Measurements from ENCODE around the gene SAP30L.

DNA sequence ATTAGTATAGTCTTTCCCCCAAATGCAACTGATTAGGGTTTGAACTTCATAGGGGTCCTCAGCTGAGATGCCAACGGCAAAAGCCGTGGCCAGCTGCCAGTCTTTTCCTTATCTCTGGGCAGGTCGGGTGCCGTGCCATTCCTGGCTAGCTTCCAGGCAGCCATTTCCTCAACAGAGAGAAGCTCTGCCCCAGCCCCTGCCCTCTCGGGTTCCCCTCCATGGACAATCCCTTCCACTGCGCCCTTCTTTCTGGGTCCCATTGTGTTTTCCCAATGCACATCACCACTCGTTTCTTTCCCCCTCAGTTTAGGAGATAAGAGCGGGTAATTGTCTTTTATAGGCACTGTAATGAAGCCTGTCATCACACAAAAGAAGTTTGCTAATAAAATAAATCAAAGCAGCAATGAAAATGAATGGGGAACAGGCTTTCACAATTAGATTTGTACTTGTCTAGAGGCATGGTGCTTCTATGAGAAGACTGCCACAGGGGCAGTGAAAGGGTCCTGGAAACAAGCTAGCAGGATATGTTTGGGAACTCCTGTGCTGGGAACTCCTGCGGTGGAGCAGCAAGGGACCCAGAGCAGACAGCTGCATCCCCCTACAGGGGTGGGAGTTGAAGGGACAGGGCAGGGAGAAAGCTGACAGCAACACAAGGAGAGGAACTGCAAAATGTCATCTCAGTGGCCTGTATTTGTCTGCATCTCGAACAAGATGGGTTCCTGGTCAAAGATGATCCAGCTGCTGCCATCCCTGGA lies 48.0 kb upstream of the SAP30L start:
- TF ChIP-seq, protein P1, sequence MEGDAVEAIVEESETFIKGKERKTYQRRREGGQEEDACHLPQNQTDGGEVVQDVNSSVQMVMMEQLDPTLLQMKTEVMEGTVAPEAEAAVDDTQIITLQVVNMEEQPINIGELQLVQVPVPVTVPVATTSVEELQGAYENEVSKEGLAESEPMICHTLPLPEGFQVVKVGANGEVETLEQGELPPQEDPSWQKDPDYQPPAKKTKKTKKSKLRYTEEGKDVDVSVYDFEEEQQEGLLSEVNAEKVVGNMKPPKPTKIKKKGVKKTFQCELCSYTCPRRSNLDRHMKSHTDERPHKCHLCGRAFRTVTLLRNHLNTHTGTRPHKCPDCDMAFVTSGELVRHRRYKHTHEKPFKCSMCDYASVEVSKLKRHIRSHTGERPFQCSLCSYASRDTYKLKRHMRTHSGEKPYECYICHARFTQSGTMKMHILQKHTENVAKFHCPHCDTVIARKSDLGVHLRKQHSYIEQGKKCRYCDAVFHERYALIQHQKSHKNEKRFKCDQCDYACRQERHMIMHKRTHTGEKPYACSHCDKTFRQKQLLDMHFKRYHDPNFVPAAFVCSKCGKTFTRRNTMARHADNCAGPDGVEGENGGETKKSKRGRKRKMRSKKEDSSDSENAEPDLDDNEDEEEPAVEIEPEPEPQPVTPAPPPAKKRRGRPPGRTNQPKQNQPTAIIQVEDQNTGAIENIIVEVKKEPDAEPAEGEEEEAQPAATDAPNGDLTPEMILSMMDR (optimal IDR thresholded peaks at IDR 0.05 in 1 of 3, IDR thresholded peaks at IDR 0.05 in 1 of 3, conservative IDR thresholded peaks at IDR 0.05 in 1 of 3; ENCODE audit: extremely low read depth in 1 of 3, insufficient read depth in 2 of 3, low read length in 3 of 3): no peak
- no peak for TF ChIP-seq EZH2 (IDR thresholded peaks at IDR 0.05; ENCODE audit: low read length)

All from keratinocyte (primary cell).